Vagina (tissue), 2 donors: Measurements from ENCODE around the gene PBX4. TPM values are rescaled to one million over a fixed set of nuclear protein-coding genes. Genes with fewer than 3 reads are reported as not detected.
A peak's percentile ranks its signal among the peaks of the same experiment; 100 is the strongest.

Experiments
- DNase-seq, 2 donors: peaks; one replicate each; pipeline ENCODE4 v3.0.0-alpha.2; 2017; ENCODE audit errors: extremely low spot score in 2 of 2
- H3K27ac ChIP-seq: fragments of 200-600 bp; sonication (generic); one replicate; pipeline ENCODE4 v1.5.1; 2019
- H3K27me3 ChIP-seq: fragments of 200-600 bp; sonication (generic); one replicate; pipeline ENCODE4 v1.5.1; 2019
- H3K36me3 ChIP-seq, 2 donors: fragments of 200-600 bp; sonication (generic); one replicate each; pipeline ENCODE4 v1.5.1; 2017 to 2019
- H3K4me1 ChIP-seq: fragments of 200-600 bp; sonication (generic); one replicate; pipeline ENCODE4 v1.5.1; 2019
- H3K4me3 ChIP-seq, 2 donors: fragments of 200-600 bp; sonication (generic); 1 replicate in 1 of 2; 2 replicates in 1 of 2; pipeline ENCODE4 v1.5.1; 2016 to 2019
- H3K9me3 ChIP-seq: fragments of 200-600 bp; sonication (generic); one replicate; pipeline ENCODE4 v1.5.1; 2019
- POLR2A ChIP-seq, 2 donors: fragments of 450-650 bp; IDR thresholded peaks; one replicate each; pipeline ENCODE4 v1.6.1; 2017; ENCODE audit warnings: antibody characterized with exemption in 2 of 2, mild to moderate bottlenecking in 2 of 2, moderate library complexity in 2 of 2
- POLR2AphosphoS5 ChIP-seq, 2 donors: sonication (generic); formaldehyde crosslinking; IDR thresholded peaks; one replicate each; pipeline ENCODE4 v1.9.0; 2017; ENCODE audit warnings: antibody characterized with exemption in 2 of 2, mild to moderate bottlenecking in 2 of 2, low read depth in 1 of 2; ENCODE audit not compliant: insufficient read depth in 1 of 2
- intact Hi-C: fragments of 100-400 bp; cut with DNase I; formaldehyde crosslinking; loops from one replicate; pipeline ENCODE4 v1.15.1; 2023
- total RNA-seq: library from RNA; depleted of rRNA; stranded (reverse); fragments of >200 nt; gene quantifications from one replicate; pipeline ENCODE4 v1.2.3, GENCODE V29; 2016
- TF ChIP-seq, protein P1 (sequence below), 3 experiments: fragments of 450-650 bp in 2 of 3; fragments of 200-600 bp in 1 of 3; sonication (generic) in 1 of 3; IDR thresholded peaks; one replicate each; pipeline ENCODE4 v1.5.1; 2017 to 2019; ENCODE audit warnings: antibody characterized with exemption in 3 of 3, mild to moderate bottlenecking in 2 of 3, moderate library complexity in 2 of 3

PBX4 gene
- total RNA-seq, 1 donor from 2014 or later: 5.2 TPM

- H3K4me1 ChIP-seq: peaks cover 17% of the 10 kb centered on the region
- DNase-seq: no peak
- intact Hi-C loops: loop anchor here (5.0 to 10.0 kb wide), 2 partner anchors 112 to 745 kb away; partner anchors contain the start of gene GMIP
- H3K36me3 ChIP-seq: peaks cover 0 to 19% of the 10 kb centered on the region in 2 donors
- no peak overlapping the region for H3K4me3 ChIP-seq
- H3K27me3 ChIP-seq: no peaks in the 10 kb centered on the region
- H3K9me3 ChIP-seq: no peaks in the 10 kb centered on the region
- no peak overlapping the region for H3K27ac ChIP-seq
- TF ChIP-seq POLR2AphosphoS5 (IDR thresholded peaks at IDR 0.05; ENCODE audit: insufficient read depth in 1 of 2, low read depth in 1 of 2) (no peak), POLR2A (IDR thresholded peaks at IDR 0.05) (no peak)
- TF ChIP-seq, protein P1, sequence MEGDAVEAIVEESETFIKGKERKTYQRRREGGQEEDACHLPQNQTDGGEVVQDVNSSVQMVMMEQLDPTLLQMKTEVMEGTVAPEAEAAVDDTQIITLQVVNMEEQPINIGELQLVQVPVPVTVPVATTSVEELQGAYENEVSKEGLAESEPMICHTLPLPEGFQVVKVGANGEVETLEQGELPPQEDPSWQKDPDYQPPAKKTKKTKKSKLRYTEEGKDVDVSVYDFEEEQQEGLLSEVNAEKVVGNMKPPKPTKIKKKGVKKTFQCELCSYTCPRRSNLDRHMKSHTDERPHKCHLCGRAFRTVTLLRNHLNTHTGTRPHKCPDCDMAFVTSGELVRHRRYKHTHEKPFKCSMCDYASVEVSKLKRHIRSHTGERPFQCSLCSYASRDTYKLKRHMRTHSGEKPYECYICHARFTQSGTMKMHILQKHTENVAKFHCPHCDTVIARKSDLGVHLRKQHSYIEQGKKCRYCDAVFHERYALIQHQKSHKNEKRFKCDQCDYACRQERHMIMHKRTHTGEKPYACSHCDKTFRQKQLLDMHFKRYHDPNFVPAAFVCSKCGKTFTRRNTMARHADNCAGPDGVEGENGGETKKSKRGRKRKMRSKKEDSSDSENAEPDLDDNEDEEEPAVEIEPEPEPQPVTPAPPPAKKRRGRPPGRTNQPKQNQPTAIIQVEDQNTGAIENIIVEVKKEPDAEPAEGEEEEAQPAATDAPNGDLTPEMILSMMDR (IDR thresholded peaks at IDR 0.05): no peak
Observed at GRCh38 chr19:19529783-19530422, 88.6 kb downstream of the PBX4 start.

DNA sequence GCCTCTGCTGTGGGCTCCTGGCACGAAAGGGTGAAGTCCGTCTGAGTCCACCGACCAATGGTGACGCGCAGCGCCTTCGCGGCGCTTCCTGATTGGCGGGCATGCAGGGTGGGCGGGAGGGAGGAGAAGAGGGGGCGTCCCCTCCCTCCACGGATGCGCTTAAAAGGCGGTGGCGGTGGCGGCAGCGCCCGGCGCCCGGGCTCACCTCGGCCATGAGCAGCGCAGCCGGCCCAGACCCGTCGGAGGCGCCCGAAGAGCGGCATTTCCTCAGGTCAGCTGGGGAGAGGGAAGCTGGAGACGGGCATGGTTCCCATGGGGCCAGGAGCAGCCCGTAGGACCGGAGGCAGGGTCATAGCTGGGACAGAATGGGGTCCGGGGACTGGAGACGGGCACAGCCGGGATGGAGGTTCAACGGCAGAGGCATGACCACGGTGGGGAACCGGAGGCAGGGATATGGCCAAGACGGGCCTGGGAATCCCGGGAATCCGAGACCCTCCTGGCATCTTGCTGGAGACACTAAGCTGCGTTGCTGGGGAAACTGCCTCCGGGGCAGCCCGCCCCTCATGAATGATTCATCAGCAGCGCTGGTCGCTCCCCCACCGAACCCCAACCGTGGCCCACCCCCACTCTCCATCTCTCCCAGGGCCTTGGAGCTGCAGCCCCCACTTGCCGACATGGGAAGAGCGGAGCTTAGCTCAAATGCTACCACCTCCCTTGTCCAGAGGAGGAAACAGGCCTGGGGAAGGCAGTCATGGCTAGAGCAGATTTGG lies 89.6 kb downstream of the PBX4 start, which contains the start of gene YJEFN3:
Gene YJEFN3 (plus strand): TSS at position 191 of the 770 bp plus-strand sequence. CDS start 22 bp downstream, at position 213.
- H3K27ac ChIP-seq: no peak within 1 kb of the TSS
- no peaks in the 10 kb centered on the region for H3K9me3 ChIP-seq
- DNase-seq: no peak
- H3K4me1 ChIP-seq: peaks cover 17% of the 10 kb centered on the region
- TF ChIP-seq POLR2A (IDR thresholded peaks at IDR 0.05) (no peak), POLR2AphosphoS5 (IDR thresholded peaks at IDR 0.05; ENCODE audit: insufficient read depth in 1 of 2, low read depth in 1 of 2) (no peak)
- TF ChIP-seq, protein P1 (IDR thresholded peaks at IDR 0.05): no peak
- H3K36me3 ChIP-seq: peaks cover 0 to 19% of the 10 kb centered on the region in 2 donors
- no peaks in the 10 kb centered on the region for H3K27me3 ChIP-seq
- H3K4me3 ChIP-seq: peak within 1 kb of the TSS; percentile 20 to 30
- intact Hi-C loops: no loop called here

DNA sequence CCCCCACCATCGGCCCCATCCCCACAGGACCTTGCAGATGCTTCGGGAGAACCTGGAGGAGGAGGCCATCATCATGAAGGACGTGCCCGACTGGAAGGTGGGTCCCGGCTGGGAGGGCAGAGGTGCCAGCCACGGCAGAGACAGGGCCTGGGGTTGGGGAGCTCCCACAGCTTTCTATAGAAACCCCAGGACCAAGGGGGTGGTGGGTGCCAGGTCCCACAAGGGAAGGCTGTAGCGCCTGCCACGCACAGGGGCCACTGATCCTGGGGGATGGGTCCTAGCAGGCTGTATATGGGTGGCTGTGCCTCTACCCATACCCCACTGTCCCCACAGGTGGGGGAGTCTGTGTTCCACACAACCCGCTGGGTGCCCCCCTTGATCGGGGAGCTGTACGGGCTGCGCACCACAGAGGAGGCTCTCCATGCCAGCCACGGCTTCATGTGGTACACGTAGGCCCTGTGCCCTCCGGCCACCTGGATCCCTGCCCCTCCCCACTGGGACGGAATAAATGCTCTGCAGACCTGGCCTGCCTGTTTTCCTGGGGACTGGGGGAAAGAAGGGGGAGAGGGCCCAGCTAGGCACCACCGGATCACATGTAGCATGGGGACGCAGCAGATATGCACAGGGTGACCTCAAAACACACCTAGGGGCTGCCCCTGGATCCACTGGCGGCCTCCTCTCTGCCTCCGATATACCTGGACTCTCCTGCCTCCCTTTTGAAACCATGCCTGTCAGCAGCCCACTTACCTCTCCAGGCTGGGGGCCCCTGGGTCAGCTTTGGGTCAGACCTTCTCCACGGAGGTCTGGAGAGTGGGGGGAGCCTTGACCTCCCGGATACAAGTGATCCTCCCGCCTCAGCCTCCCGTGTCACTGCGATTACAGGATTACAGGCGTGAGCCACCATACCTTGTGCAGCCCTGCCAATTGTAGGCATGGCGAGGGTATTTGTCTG lies 90.5 kb downstream of the PBX4 start:
- Histone ChIP-seq H3K9me3 (no peaks in the 10 kb centered on the region), H3K4me1 (peaks cover 17% of the 10 kb centered on the region), H3K27ac (no peak overlapping the region), H3K4me3 (no peak overlapping the region), H3K27me3 (no peaks in the 10 kb centered on the region), H3K36me3 (peaks cover 0 to 19% of the 10 kb centered on the region in 2 donors)
- DNase-seq: no peak
- TF ChIP-seq, protein P1 (IDR thresholded peaks at IDR 0.05): no peak
- TF ChIP-seq POLR2AphosphoS5 (IDR thresholded peaks at IDR 0.05; ENCODE audit: insufficient read depth in 1 of 2, low read depth in 1 of 2) (no peak), POLR2A (IDR thresholded peaks at IDR 0.05) (no peak)
- intact Hi-C loops: no loop called here

DNA sequence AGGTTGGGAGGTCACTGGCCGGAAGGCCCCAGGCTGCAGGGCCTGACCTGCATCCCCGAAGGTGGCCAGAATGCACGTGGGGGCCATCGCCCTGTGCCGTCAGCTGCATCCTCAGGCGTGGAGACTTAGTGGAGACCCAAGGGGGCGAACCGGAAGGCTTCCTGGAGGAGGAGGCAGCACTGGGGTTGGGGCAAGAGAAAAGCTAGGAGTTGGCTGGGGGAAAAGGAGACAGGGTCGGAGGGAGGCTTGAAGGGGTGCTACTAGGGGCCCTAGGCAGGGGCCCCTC lies 91.2 kb downstream of the PBX4 start:
- intact Hi-C loops: no loop called here
- TF ChIP-seq POLR2A (IDR thresholded peaks at IDR 0.05): no peak
- no peak for TF ChIP-seq POLR2AphosphoS5 (IDR thresholded peaks at IDR 0.05; ENCODE audit: insufficient read depth in 1 of 2, low read depth in 1 of 2)
- H3K36me3 ChIP-seq: peaks cover 0 to 23% of the 10 kb centered on the region in 2 donors
- no peak overlapping the region for H3K27ac ChIP-seq
- peaks cover 13% of the 10 kb centered on the region for H3K4me1 ChIP-seq
- no peaks in the 10 kb centered on the region for H3K9me3 ChIP-seq
- H3K4me3 ChIP-seq: no peak overlapping the region
- DNase-seq: no peak
- no peaks in the 10 kb centered on the region for H3K27me3 ChIP-seq
